HepG2 (cell line): Measurements from ENCODE around the gene PAIP1. TPM values are rescaled to one million over a fixed set of nuclear protein-coding genes. Genes with fewer than 3 reads are reported as not detected.

ENCODE experiments used
- CERS6 ChIP-seq: sonication (generic); formaldehyde crosslinking; IDR thresholded peaks from 2 replicates; pipeline ENCODE4 v1.5.0; 2020; ENCODE audit warnings: missing genetic modification reagents
- DDIT3 ChIP-seq: sonication (generic); formaldehyde crosslinking; IDR thresholded peaks from 2 replicates; pipeline ENCODE4 v1.4.0; 2020; ENCODE audit warnings: mild to moderate bottlenecking, missing genetic modification reagents
- EZH2 ChIP-seq: conservative IDR thresholded peaks from 2 replicates; pipeline ENCODE4 v1.6.1; 2012; ENCODE audit warnings: mild to moderate bottlenecking, low read depth, low read length, moderate library complexity
- FOXK1 ChIP-seq: sonication (generic); formaldehyde crosslinking; IDR thresholded peaks from 2 replicates; pipeline ENCODE4 v1.4.0; 2020; ENCODE audit warnings: low read depth, missing genetic modification reagents, borderline replicate concordance
- KDM2A ChIP-seq: sonication (generic); formaldehyde crosslinking; IDR thresholded peaks from 2 replicates; pipeline ENCODE4 v1.4.0; 2020; ENCODE audit warnings: low read depth, missing genetic modification reagents, borderline replicate concordance
- MAZ ChIP-seq, 2 experiments: sonication (generic) in 1 of 2; formaldehyde crosslinking in 1 of 2; IDR thresholded peaks; 2 replicates each; pipeline versions ENCODE4 v1.5.0 to v1.6.1; 2012 to 2020; ENCODE audit warnings: low read depth in 2 of 2, mild to moderate bottlenecking in 2 of 2, borderline replicate concordance in 1 of 2, improper control_type of control experiment in 1 of 2, low read length in 1 of 2, missing genetic modification reagents in 1 of 2, moderate library complexity in 1 of 2
- MIER3 ChIP-seq: IDR thresholded peaks from 2 replicates; pipeline ENCODE4 v1.6.1; 2016; ENCODE audit warnings: missing compliant biosample characterization, borderline replicate concordance
- MTF1 ChIP-seq: sonication (generic); formaldehyde crosslinking; IDR thresholded peaks from 2 replicates; pipeline ENCODE4 v1.5.0; 2020; ENCODE audit warnings: missing genetic modification reagents
- NAIF1 ChIP-seq: sonication (generic); formaldehyde crosslinking; IDR thresholded peaks from 2 replicates; pipeline ENCODE4 v1.5.0; 2020; ENCODE audit warnings: mild to moderate bottlenecking, missing genetic modification reagents, borderline replicate concordance
- NCOA5 ChIP-seq: sonication (generic); formaldehyde crosslinking; IDR thresholded peaks from 2 replicates; pipeline ENCODE4 v1.4.0; 2020; ENCODE audit warnings: missing genetic modification reagents
- PATZ1 ChIP-seq: sonication (generic); formaldehyde crosslinking; IDR thresholded peaks from 2 replicates; pipeline ENCODE4 v1.4.0; 2020; ENCODE audit warnings: missing genetic modification reagents
- PAX8 ChIP-seq: sonication (generic); formaldehyde crosslinking; IDR thresholded peaks from 2 replicates; pipeline ENCODE4 v1.8.0; 2022; ENCODE audit warnings: mild to moderate bottlenecking, missing genetic modification reagents, borderline replicate concordance
- SRF ChIP-seq: IDR thresholded peaks from 2 replicates; pipeline ENCODE4 v1.6.1; 2011; ENCODE audit warnings: mild to moderate bottlenecking, low read depth, low read length, moderate library complexity
- THRA ChIP-seq: sonication (generic); formaldehyde crosslinking; IDR thresholded peaks from 2 replicates; pipeline ENCODE4 v1.4.0; 2020; ENCODE audit warnings: missing genetic modification reagents, borderline replicate concordance
- ZEB1 ChIP-seq: IDR thresholded peaks from 2 replicates; pipeline ENCODE4 v1.6.1; 2012; ENCODE audit warnings: mild to moderate bottlenecking, low read depth, inconsistent platforms; ENCODE audit not compliant: insufficient replicate concordance
- ZFP36 ChIP-seq: fragments of 150-350 bp; IDR thresholded peaks from 2 replicates; pipeline ENCODE4 v1.6.1; 2018; ENCODE audit warnings: borderline replicate concordance, low read length, low read depth; ENCODE audit not compliant: partially characterized antibody
- ZFP82 ChIP-seq: sonication (generic); formaldehyde crosslinking; IDR thresholded peaks from 2 replicates; pipeline ENCODE4 v1.5.1; 2020; ENCODE audit warnings: mild to moderate bottlenecking, missing genetic modification reagents, borderline replicate concordance
- ZMYM3 ChIP-seq: sonication (generic); formaldehyde crosslinking; IDR thresholded peaks from 2 replicates; pipeline ENCODE4 v1.5.1; 2020; ENCODE audit warnings: mild to moderate bottlenecking, missing genetic modification reagents
- ZNF230 ChIP-seq: sonication (generic); formaldehyde crosslinking; IDR thresholded peaks from 2 replicates; pipeline ENCODE4 v1.4.0; 2020; ENCODE audit warnings: mild to moderate bottlenecking, missing genetic modification reagents
- ZNF274 ChIP-seq: sonication (generic); formaldehyde crosslinking; IDR thresholded peaks from 2 replicates; pipeline ENCODE4 v1.5.1; 2020; ENCODE audit warnings: mild to moderate bottlenecking, missing genetic modification reagents
- ZNF33B ChIP-seq: sonication (generic); formaldehyde crosslinking; IDR thresholded peaks from 2 replicates; pipeline ENCODE4 v1.5.1; 2020; ENCODE audit warnings: mild to moderate bottlenecking, missing genetic modification reagents
- ZNF484 ChIP-seq: sonication (generic); formaldehyde crosslinking; IDR thresholded peaks from 2 replicates; pipeline ENCODE4 v1.5.1; 2020; ENCODE audit warnings: mild to moderate bottlenecking, low read depth, missing genetic modification reagents, borderline replicate concordance
- ZNF556 ChIP-seq: sonication (generic); formaldehyde crosslinking; IDR thresholded peaks from 2 replicates; pipeline ENCODE4 v1.4.0; 2020; ENCODE audit warnings: mild to moderate bottlenecking, missing genetic modification reagents, borderline replicate concordance
- ZNF652 ChIP-seq: IDR thresholded peaks from 2 replicates; pipeline ENCODE4 v1.6.1; 2016; ENCODE audit warnings: low read depth, borderline replicate concordance
- ZNF747 ChIP-seq: sonication (generic); formaldehyde crosslinking; IDR thresholded peaks from 2 replicates; pipeline ENCODE4 v1.8.1; 2023; ENCODE audit warnings: missing genetic modification reagents, mild to moderate bottlenecking, borderline replicate concordance
- ZNF768 ChIP-seq: sonication (generic); formaldehyde crosslinking; IDR thresholded peaks from 2 replicates; pipeline ENCODE4 v1.4.0; 2020; ENCODE audit warnings: missing genetic modification reagents
- polyA plus RNA-seq, 8 experiments: library from polyadenylated mRNA; depleted of rRNA in 3 of 8; stranded (reverse) in 7 of 8; unstranded in 1 of 8; fragments of >200 nt; fragmentation: Illumina TruSeq in 4 of 8; extraction: Trizol in 4 of 8; gene quantifications; 2 replicates each; pipeline versions ENCODE4 v1.2.1 to v1.2.3, GENCODE V29; 2011 to 2016; ENCODE audit warnings: low read depth in 4 of 8, missing spikeins in 1 of 8, mixed read lengths in 1 of 8; ENCODE audit not compliant: insufficient read depth in 1 of 8
- total RNA-seq, 5 experiments: library from RNA; depleted of rRNA; stranded (reverse); fragments of >200 nt; fragmentation: Illumina TruSeq; extraction: Trizol; gene quantifications; 2 replicates each; pipeline ENCODE4 v1.2.3, GENCODE V29; 2016; ENCODE audit warnings: low read depth in 1 of 5

Gene PAIP1
- total and polyA plus RNA-seq, 2 of the 13 experiments (the other 11 are each of a cell fraction or from before 2014, with no cell fraction given): 96.6 to 116 TPM

GRCh38 chr5:43555895-43556606 lies 826 bp downstream of the PAIP1 start (continued):
- no peak; the same call in 1 of the 2 replicates for TF ChIP-seq ZNF768 (CRISPR knock-in tag)
- no peak for TF ChIP-seq ZFP36
- no peak for TF ChIP-seq NAIF1 (CRISPR knock-in tag)
- TF ChIP-seq MAZ (IDR thresholded peaks at IDR 0.05; ENCODE audit: borderline replicate concordance, low read depth, low read length): no peak
- TF ChIP-seq MAZ (CRISPR knock-in tag; IDR thresholded peaks at IDR 0.05; ENCODE audit: low read depth): no peak
- no peak for TF ChIP-seq PATZ1 (CRISPR knock-in tag)
- peak; percentile 95; the same call in 1 of the 2 replicates for TF ChIP-seq PAX8 (CRISPR knock-in tag)
- no peak for TF ChIP-seq ZNF33B (CRISPR knock-in tag)
- no peak for TF ChIP-seq ZNF484 (CRISPR knock-in tag)
- TF ChIP-seq SRF: no peak
- TF ChIP-seq ZNF652 (CRISPR knock-in tag): no peak
- no peak for TF ChIP-seq ZNF230
- TF ChIP-seq MTF1 (CRISPR knock-in tag): 0 out of 2 replicates have a peak, but pooled peaks have one; percentile 27
- TF ChIP-seq ZNF274 (CRISPR knock-in tag): no peak; the same call in 1 of the 2 replicates
- no peak for TF ChIP-seq ZNF747 (CRISPR knock-in tag)
- no peak for TF ChIP-seq ZMYM3 (CRISPR knock-in tag)
- no peak for TF ChIP-seq FOXK1 (CRISPR knock-in tag)
- no peak for TF ChIP-seq CERS6 (CRISPR knock-in tag)
- no peak for TF ChIP-seq NCOA5 (CRISPR knock-in tag)
- peak; percentile 67; the same call in 1 of the 2 replicates for TF ChIP-seq KDM2A (CRISPR knock-in tag)
- no peak for TF ChIP-seq DDIT3 (CRISPR knock-in tag)
- TF ChIP-seq ZFP82 (CRISPR knock-in tag): no peak
- TF ChIP-seq ZEB1: no peak
- TF ChIP-seq THRA (CRISPR knock-in tag): no peak
- no peak for TF ChIP-seq MIER3
- no peak for TF ChIP-seq EZH2
- TF ChIP-seq ZNF556: no peak; the same call in 1 of the 2 replicates
